Breast epithelium (tissue), 3 donors: ENCODE data around the gene CPT2.

Experiments used
- CTCF ChIP-seq, 3 donors: fragments of 450-650 bp; IDR thresholded peaks; one replicate each; pipeline ENCODE4 v1.5.1; 2016 to 2017; ENCODE audit warnings: antibody characterized with exemption in 3 of 3, mild to moderate bottlenecking in 3 of 3, moderate library complexity in 3 of 3
- POLR2A ChIP-seq: fragments of 450-650 bp; IDR thresholded peaks from one replicate; pipeline ENCODE4 v1.6.1; 2016; ENCODE audit warnings: antibody characterized with exemption, mild to moderate bottlenecking, moderate library complexity

- no peak for TF ChIP-seq POLR2A
- TF ChIP-seq CTCF (IDR thresholded peaks at IDR 0.05), result no peak
Measured at GRCh38 chr1:53249706-53250105, 53.1 kb downstream of the CPT2 start.
